Kidney (tissue), 14 donors: Measurements from ENCODE around the gene AP3S1. TPM values are rescaled to one million over a fixed set of nuclear protein-coding genes. Genes with fewer than 3 reads are reported as not detected.

ENCODE experiments used
- DNase-seq, 5 donors: peaks; one replicate each; pipeline ENCODE4 v3.0.0-alpha.2; 2013 to 2020
- FAIRE-seq: peaks from 2 replicates; lab custom pipeline; 2012; peaks lifted over from hg19 to GRCh38; lab: Jason Lieb, UNC
- H3K27ac ChIP-seq, 2 donors: one replicate each; pipeline ENCODE4 v1.7.0; 2013; ENCODE audit warnings: low read depth in 2 of 2, low read length in 2 of 2, inconsistent platforms in 1 of 2
- H3K27me3 ChIP-seq: one replicate; pipeline ENCODE4 v1.7.1; 2013; ENCODE audit warnings: low read length, inconsistent platforms; ENCODE audit not compliant: control insufficient read depth, insufficient read depth
- H3K36me3 ChIP-seq, 3 donors: one replicate each; pipeline versions ENCODE4 v1.7.0 to v1.7.1; 2013; ENCODE audit warnings: low read length in 3 of 3, control low read depth in 1 of 3, inconsistent platforms in 1 of 3; ENCODE audit not compliant: insufficient read depth in 3 of 3, control insufficient read depth in 2 of 3
- H3K4me1 ChIP-seq, 3 donors: one replicate each; pipeline versions ENCODE4 v1.7.0 to v1.7.1; 2013; ENCODE audit warnings: low read length in 3 of 3, inconsistent platforms in 1 of 3, low read depth in 1 of 3; ENCODE audit not compliant: control insufficient read depth in 2 of 3, insufficient read depth in 2 of 3
- H3K4me3 ChIP-seq, 3 donors: one replicate each; pipeline versions ENCODE4 v1.7.0 to v1.8.1; 2013; ENCODE audit warnings: low read length in 3 of 3, control low read depth in 1 of 3, inconsistent platforms in 1 of 3
- H3K9ac ChIP-seq, 3 donors: one replicate each; pipeline versions ENCODE4 v1.7.0 to v1.7.1; 2013; ENCODE audit warnings: low read length in 3 of 3, control low read depth in 1 of 3, inconsistent platforms in 1 of 3
- H3K9me3 ChIP-seq, 3 donors: one replicate each; pipeline versions ENCODE4 v1.7.0 to v1.7.1; 2013; ENCODE audit warnings: low read length in 3 of 3, control low read depth in 1 of 3, inconsistent platforms in 1 of 3; ENCODE audit not compliant: control insufficient read depth in 2 of 3, insufficient read depth in 1 of 3
- CTCF ChIP-seq: IDR thresholded peaks from 3 replicates; pipeline ENCODE4 v1.5.1; 2012; ENCODE audit warnings: mild to moderate bottlenecking, moderate library complexity, borderline replicate concordance; ENCODE audit not compliant: insufficient read depth; ENCODE audit errors: extremely low read depth
- intact Hi-C: fragments of 100-400 bp; cut with DNase I; formaldehyde crosslinking; loops from one replicate; pipeline ENCODE4 v1.11.1; 2022
- polyA plus RNA-seq: library from polyadenylated mRNA; stranded (reverse); fragments of 350-450 nt; fragmentation: Illumina TruSeq; extraction: RNeasy Lipid Tissue Mini Kit (QIAGEN cat#74804); gene quantifications from one replicate; pipeline ENCODE4 v1.2.3, GENCODE V29; 2014; ENCODE audit warnings: low read depth, low replicate concordance; ENCODE audit not compliant: insufficient read depth
- total RNA-seq: library from RNA; stranded (reverse); fragmentation: NEBNext Ultra II Directional; extraction: Animal tissue kit (Norgen Biotek cat#: 25700); gene quantifications from one replicate; pipeline ENCODE4 v1.2.1, GENCODE V29; 2021
- donor health status: control.
- donor health status: control.
- donor health status: control.
- donor health status: control.
- donor health status: control.
- donor health status: DM: yes; HTN: yes; CAD: no.
- donor health status: Normal renal cell carcinoma (clear cell type).

The AP3S1 gene
- total and polyA plus RNA-seq, 2 donors from 2014 or later = 50.2 to 54.1 TPM

GRCh38 chr5:115816226-115817081 is 25.3 kb upstream of the AP3S1 start, which contains the start of gene CDO1:
CDO1 (minus strand) TSS chr5:115816659; CDS start chr5:115816397, 262 bp downstream.
- no peaks in the 10 kb centered on the region for H3K9me3 ChIP-seq
- DNase-seq (peak; percentile 80 to 87 (median 86)), FAIRE-seq (no peak)
- peak within 1 kb of the TSS in 1 of 3 donors; percentile 80 for H3K9ac ChIP-seq
- intact Hi-C loops = no loop called here
- H3K27me3 ChIP-seq = no peaks in the 10 kb centered on the region
- H3K4me1 ChIP-seq = peaks cover 0 to 12% (median 0%) of the 10 kb centered on the region in 3 donors
- H3K27ac ChIP-seq = peak within 1 kb of the TSS in 1 of 2 donors; percentile 47
- no peaks in the 10 kb centered on the region for H3K36me3 ChIP-seq
- H3K4me3 ChIP-seq = peak within 1 kb of the TSS; percentile 62 to 86 (median 64)
- no peak for TF ChIP-seq CTCF

- FAIRE-seq = no peak
- no peak for DNase-seq
- H3K9ac ChIP-seq = no peak overlapping the region
- intact Hi-C loops = no loop called here
- no peaks in the 10 kb centered on the region for H3K36me3 ChIP-seq
- H3K27me3 ChIP-seq = no peaks in the 10 kb centered on the region
- TF ChIP-seq CTCF = no peak
- no peaks in the 10 kb centered on the region for H3K9me3 ChIP-seq
- peaks cover 0 to 12% (median 0%) of the 10 kb centered on the region in 3 donors for H3K4me1 ChIP-seq
- no peak overlapping the region for H3K4me3 ChIP-seq
- no peak overlapping the region for H3K27ac ChIP-seq
Observed at GRCh38 chr5:115817386-115817785, 24.3 kb upstream of the AP3S1 start.

GRCh38 chr5:115818821-115819220 is 22.9 kb upstream of the AP3S1 start:
- intact Hi-C loops = no loop called here
- no peak overlapping the region for H3K4me3 ChIP-seq
- no peaks in the 10 kb centered on the region for H3K9me3 ChIP-seq
- H3K27me3 ChIP-seq = no peaks in the 10 kb centered on the region
- no peaks in the 10 kb centered on the region for H3K36me3 ChIP-seq
- H3K4me1 ChIP-seq = peaks cover 0 to 12% (median 0%) of the 10 kb centered on the region in 3 donors
- no peak for TF ChIP-seq CTCF
- no peak for DNase-seq
- FAIRE-seq = no peak
- no peak overlapping the region for H3K9ac ChIP-seq
- no peak overlapping the region for H3K27ac ChIP-seq
